Renal pelvis (tissue), 4 donors: ENCODE measurements around the gene CUTC. TPM values are rescaled to one million over a fixed set of nuclear protein-coding genes. Genes with fewer than 3 reads are reported as not detected.

Experiments
- DNase-seq: peaks from one replicate; pipeline ENCODE4 v3.0.0-alpha.2; 2013
- polyA plus RNA-seq, 3 donors: library from polyadenylated mRNA; unstranded; fragments of 120-200 nt; gene quantifications; one replicate each; pipeline ENCODE4 v1.2.1, GENCODE V29; 2013; ENCODE audit not compliant: insufficient read length in 3 of 3

The CUTC gene
- polyA plus RNA-seq, 3 donors: 23.6 to 28.6 (median 25.2) TPM

DNA sequence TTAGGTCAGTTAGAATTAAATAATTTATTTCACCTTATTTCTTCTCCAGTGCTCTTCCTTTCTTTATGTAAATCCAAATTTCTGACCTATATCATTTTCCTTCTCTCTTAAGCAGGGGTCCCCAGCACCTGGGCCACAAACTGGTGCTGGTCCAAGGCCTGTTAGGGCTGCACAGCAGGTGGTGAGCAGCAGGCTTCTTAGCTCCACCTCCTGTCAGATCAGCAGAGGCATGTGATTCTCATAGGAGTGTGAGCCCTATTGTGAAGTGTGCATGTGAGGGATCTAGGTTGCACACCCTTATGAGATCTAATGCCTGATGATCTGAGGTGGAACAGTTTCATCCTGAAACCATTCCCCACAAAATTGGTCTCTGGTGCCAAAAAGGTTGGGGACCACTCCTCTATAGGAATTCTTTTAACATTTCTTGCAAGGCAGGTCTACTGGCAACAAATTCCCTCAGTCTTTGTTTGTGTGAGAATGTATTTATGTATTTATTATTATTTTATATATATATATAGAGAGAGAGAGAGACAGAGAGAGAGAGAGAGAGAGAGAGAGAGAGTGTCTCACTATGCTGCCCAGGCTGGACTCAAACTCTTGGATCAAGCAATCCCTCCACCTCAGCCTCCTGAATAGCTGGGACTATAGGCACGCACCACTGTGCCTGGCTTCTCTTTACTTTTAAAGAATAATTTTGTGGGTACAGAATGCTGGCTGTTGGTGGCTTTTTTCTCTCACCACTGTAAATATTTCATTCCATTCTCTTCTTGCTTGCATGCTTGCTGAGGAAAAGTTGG lies 46.1 kb downstream of the CUTC start:
- no peak for DNase-seq

GRCh38 chr10:99779335-99779734 lies 47.3 kb downstream of the CUTC start:
- no peak for DNase-seq

- DNase-seq: no peak
These were observed 49.8 kb downstream of the CUTC start for GRCh38 chr10:99781734-99782429.

- DNase-seq: no peak
These were observed 50.6 kb downstream of the CUTC start, which contains the start of gene ABCC2 for GRCh38 chr10:99782447-99783286. Gene ABCC2, plus strand, starts transcription at chr10:99782640. Its CDS starts 205 bp downstream, at chr10:99782845.

- DNase-seq: no peak
These were observed 52.1 kb downstream of the CUTC start for GRCh38 chr10:99784016-99784726.

- DNase-seq: no peak
These were observed 52.9 kb downstream of the CUTC start for GRCh38 chr10:99784727-99785441.

GRCh38 chr10:99785646-99786045 lies 53.6 kb downstream of the CUTC start:
- no peak for DNase-seq

- no peak for DNase-seq
These were observed 55.3 kb downstream of the CUTC start for GRCh38 chr10:99787311-99787710.

DNA sequence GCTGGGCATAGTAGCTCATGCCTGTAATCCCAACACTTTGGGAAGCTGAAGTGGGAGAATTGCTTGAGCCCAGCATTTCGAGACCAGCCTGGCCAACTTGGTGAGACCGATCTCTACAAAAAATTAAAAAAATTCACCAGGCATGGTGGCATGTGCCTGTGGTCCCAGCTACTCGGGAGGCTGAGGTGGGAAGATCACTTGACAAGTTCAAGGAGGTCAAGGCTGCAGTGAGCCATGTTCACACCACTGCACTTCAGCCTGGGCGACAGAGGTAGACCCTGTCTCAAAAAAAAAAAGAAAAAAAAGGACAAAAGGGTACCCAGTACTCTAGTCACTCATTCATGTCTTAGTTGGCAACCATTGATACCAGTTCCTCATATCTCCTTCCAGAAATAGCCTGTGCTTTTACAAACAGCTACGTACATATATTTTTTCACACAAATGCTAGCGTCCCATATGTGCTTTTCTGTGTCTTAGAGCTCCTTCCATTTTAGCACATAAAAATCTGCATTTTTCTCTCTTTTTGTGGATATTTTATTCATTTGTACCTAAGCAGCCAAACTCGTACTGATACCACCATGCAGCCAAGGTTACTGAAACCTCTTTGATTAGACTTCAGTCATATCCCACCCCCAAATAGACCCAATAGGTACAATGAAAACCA lies 55.9 kb downstream of the CUTC start:
- no peak for DNase-seq

DNA sequence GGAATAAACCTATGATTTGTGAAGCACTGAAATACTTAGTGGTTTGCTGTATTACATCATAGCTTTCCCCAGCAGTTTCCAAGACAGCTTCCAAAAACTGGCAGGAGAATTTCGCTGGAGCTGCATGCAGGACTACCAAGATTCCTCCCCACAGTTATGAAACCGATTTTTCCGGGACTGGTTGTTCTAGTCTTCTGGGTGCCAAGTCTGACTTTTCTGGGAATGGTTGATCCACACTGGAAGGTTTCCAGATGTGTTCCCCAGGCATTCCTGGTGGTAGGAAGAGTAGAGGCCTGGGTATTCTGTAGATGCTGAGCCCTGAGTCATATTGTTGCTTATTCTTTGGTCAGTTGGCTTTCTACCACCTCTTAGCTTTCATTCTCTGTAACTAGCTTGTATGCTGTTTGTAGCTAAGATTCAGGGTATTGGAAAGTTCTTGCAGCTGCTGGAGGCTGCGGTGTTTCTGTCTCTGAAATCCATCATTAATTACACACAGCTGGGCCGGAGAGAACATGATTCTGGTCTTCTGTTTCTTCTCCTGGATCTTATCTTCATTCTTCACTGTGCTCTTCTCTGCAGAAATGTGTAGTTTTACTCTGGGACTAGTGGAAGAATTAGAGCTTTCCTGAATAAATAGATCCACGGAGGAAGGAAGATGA lies 56.7 kb downstream of the CUTC start:
- no peak for DNase-seq

- DNase-seq: no peak
These were observed 59.8 kb downstream of the CUTC start for GRCh38 chr10:99791831-99792230.

DNA sequence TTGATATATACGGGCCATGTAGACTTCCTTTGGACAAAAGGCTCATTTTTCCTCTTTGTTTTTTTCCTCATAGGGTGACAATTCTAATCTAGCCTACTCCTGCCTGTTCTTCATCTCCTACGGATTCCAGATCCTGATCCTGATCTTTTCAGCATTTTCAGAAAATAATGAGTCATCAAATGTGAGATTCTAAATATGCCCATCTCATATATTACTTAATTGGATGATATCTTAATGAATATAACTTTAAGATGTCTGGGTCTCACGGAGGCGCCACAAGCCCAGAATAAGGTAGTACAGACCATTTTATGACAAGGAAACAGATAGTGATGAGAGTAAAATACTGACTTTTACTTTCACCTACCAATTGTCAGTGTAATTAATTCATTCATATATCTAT lies 61.8 kb downstream of the CUTC start:
- no peak for DNase-seq

DNA sequence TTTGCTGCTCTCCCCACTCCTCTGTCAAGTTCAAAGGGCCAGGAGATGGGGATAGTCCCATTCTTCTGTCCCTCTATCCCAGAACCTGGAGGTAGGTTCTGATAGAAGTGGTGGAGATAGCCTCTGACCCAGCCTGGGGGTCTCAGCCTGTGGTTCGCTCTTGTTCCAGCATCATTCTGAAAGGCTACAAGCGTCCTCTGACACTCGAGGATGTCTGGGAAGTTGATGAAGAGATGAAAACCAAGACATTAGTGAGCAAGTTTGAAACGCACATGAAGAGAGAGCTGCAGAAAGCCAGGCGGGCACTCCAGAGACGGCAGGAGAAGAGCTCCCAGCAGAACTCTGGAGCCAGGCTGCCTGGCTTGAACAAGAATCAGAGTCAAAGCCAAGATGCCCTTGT lies 64.9 kb downstream of the CUTC start:
- DNase-seq: no peak

- DNase-seq: no peak
These were observed 66.0 kb downstream of the CUTC start for GRCh38 chr10:99798031-99798430.

DNA sequence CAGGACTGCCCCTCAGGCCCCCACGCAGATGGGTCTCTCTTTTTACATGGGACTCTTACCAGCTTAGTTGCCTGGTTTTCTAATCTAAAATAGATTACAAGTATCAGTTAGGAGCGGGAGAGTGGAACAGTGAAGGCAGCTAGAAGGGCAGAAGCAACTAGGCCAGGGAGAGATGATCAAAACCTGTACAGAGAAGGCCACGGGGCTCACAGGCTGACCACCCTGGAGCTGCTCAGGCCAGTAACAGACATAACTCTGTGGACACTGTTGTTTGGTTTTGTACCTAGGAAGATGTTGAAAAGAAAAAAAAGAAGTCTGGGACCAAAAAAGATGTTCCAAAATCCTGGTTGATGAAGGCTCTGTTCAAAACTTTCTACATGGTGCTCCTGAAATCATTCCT lies 66.9 kb downstream of the CUTC start:
- DNase-seq: no peak

DNA sequence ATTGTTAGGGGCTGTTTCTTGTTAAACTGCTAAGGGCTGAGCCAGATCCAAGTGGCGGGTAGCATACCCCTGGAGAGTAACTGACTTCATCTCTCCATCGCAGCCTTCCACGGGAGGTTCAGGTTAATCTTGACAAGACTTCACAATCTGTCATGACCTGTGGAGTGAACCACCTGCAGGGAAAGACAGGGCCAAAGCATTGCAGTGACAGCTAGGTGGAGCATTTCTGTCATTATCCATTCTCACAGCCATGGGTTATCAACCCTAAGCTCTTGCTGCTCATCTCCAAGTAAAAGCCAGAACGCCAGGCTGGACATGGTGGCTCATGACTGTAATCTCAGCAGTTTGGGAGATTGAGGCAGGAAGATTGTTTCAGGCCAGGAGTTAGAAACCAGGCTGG lies 67.6 kb downstream of the CUTC start:
- no peak for DNase-seq

GRCh38 chr10:99804471-99804870 lies 72.4 kb downstream of the CUTC start:
- no peak for DNase-seq

- DNase-seq: no peak
These were observed 73.2 kb downstream of the CUTC start for GRCh38 chr10:99805190-99805589.
